NCI-H187 treated with DMSO at 0.1 percent for 48 hours (cell line): Measurements from ENCODE around the gene ZNF277.

ENCODE experiments used
- DNase-seq: peaks from one replicate; lab custom pipeline; 2025; lab: John Stamatoyannopoulos, UW

ZNF277 gene

GRCh38 chr7:112185005-112185834, 21.3 kb upstream of the ZNF277 start:
- DNase-seq, result no peak

GRCh38 chr7:112186300-112186699, 20.2 kb upstream of the ZNF277 start:
- DNase-seq, result no peak

GRCh38 chr7:112188257-112188656, 18.2 kb upstream of the ZNF277 start:
- DNase-seq, result no peak

DNA sequence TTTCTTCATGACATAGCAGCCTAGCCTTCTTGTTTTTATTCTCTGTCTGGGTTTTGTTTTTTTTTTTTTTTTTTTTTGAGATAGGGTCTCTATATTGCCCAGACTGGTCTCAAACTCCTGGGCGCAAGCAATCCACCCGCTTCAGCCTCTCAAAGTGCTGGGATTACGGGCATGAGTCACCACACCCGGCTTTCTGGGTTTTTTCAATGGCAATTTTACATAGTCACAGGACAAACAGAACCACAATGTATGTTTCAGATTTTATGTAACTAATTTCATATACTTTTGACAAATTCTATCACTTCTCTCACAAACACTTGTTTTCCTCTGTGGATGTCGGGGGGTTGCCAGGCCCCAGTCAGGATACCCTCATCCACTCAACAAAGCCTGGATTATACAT, 16.8 kb upstream of the ZNF277 start:
- DNase-seq, result no peak

DNA sequence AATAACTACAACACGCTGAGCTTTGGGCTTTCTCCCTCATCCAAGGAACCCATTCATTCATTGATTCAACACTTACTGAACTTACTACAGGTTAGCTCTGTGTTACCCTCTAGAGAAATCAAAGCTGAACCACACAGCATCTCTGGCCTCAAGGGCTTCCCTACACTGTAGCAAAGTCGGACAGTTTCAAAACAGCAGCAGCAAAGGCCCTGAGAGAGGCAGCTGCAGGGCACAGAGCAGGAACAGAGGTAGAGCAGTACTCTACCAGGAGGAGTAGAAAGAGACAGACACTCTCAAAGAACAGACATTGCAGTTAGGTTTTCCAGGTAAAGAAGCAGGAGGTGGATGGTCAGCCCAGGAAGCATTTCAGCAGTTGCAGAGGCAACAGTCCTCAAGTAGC, 16.4 kb upstream of the ZNF277 start:
- no peak for DNase-seq

- DNase-seq, result no peak
These were observed 14.0 kb upstream of the ZNF277 start for GRCh38 chr7:112192236-112193154.

- no peak for DNase-seq
These were observed 12.5 kb upstream of the ZNF277 start for GRCh38 chr7:112193915-112194502.

DNA sequence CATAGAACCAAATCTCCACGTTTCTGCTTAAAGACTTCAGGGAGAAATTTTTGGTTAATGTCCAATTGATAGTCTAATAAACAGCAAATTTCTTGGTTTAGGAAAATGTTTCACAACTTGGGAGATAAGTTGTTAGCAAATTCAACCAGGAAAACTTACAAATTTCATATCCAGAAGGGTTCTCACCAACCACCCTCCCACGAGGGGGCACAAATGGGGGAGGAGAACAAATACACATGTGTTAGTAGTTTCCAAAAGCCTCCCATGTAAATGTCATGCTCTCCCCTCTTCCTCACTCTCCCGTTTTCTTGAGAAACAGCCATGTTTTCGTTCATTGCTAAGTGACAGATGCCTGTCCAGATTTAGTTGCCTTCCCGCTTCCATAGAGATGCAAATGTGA, 10.8 kb upstream of the ZNF277 start:
- no peak for DNase-seq

- no peak for DNase-seq
These were observed 9.2 kb upstream of the ZNF277 start for GRCh38 chr7:112197322-112197721.

DNA sequence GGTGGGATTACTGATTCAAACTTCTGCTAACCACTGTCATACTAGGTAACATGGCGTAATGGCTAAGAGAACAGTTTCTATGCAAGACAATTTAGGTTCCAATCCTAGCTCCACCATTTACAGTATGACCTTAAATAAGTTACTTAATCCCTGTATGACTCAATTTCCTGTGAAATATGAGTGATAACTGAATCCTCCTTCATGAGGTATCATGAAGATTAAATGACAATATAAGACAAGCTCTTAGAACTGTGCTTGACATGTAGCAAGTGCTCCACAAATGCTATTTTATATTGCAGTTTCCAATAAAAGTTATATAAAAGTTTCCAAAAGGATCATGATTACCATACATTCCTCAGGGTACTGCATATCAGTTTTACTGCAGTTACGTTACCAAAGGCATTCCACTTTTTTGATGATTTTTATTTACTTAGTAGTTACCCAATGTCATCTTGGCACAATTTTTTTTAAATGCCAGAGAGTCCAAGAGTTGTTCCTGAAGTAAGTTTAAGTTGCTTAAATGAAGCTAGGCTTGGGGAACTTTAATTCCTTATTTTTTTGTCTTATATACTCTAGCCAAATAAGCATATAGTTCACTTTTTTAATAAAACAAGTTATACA, 7.3 kb upstream of the ZNF277 start:
- no peak for DNase-seq

- DNase-seq, result no peak
These were observed 6.8 kb upstream of the ZNF277 start for GRCh38 chr7:112199672-112200071.

DNA sequence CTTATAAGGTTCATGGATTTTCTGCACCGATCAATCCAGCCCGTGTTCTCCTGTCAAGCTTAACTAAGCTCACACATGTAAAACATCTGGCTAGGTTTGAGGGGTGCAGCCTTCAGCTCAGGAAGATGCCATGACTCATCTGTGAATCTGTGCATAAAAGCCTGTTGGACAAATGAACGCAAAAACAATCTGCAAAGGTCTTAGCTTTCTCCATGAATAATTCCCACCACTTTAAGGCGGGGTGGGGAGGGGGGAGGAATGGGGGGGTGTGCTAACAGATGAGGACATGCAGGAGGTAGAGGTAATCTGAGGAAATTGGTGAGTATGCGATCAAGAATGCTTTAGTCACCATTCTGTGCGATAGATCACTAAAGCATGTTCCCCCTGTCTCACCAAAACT, 5.1 kb upstream of the ZNF277 start:
- DNase-seq, result no peak

GRCh38 chr7:112201839-112202238, 4.7 kb upstream of the ZNF277 start:
- DNase-seq, result no peak

DNA sequence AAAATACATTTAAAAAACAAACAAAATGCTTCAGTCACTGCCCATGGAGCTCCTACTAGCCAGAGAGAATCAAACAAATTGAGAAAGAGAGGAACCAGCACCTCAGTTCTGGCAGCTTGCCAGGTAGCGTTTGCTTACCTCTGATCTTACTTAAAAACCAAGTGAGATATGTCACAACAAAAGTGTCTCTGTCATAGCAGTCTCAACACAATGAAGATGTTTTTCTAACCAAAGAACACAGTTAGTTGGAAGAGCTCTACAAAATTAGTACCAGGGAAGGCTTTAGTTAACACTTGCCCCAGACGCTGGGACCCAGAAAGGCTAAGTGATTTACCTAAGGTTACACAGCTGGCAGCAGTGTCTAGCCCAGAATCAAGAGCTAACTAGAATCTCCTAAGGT, 3.7 kb upstream of the ZNF277 start:
- no peak for DNase-seq

DNA sequence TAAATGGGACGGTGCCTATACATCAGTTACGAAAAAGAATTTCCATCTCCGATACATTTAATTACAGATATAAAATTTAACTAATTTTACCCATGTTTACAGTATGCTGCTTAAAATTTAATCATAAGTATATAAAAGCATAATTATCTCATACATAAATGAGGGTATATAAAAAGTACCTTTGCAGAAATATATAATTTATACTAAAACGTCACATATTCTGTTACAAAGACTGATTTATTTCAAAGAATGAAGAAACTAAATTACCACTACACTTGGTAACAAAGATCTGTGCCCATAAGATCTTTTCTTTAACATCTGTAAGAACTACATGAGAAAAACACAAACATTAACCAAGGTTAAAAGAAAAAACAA, 3.1 kb upstream of the ZNF277 start:
- no peak for DNase-seq

- DNase-seq, result no peak
These were observed 1.8 kb upstream of the ZNF277 start for GRCh38 chr7:112204499-112205342.

- DNase-seq, result no peak
These were observed 905 bp upstream of the ZNF277 start for GRCh38 chr7:112205343-112206237.

DNA sequence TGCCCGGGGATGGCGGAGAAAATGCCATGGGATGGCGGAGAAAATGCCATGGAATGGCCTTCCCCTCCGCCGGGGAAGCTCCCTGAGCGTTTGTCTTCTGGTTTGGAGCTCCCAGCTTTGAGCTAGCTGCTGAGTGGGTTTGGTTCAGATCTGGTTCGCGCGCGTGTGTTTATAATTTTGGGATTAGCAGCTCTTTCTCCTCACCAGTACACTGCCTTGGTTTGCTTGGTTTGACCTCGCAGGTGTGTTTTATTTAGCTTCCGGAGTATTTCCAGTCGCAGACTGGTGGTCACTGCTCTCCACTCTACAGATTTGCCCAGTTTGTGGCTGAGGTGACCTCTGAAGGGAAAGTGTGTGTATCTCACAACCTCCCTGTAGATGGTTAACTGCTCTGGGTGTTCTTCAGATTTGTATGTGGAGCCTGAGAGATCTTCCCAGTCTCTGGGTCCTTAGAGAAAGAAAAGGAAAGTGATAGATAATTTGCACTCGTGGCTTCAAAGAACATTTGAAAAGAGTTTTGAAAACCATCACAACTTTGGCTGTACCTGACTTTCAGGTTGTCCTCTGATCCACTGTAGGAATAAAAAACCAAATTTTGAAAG, 597 bp downstream of the ZNF277 start:
- DNase-seq, result no peak

GRCh38 chr7:112207765-112208164, 1.3 kb downstream of the ZNF277 start:
- no peak for DNase-seq

DNA sequence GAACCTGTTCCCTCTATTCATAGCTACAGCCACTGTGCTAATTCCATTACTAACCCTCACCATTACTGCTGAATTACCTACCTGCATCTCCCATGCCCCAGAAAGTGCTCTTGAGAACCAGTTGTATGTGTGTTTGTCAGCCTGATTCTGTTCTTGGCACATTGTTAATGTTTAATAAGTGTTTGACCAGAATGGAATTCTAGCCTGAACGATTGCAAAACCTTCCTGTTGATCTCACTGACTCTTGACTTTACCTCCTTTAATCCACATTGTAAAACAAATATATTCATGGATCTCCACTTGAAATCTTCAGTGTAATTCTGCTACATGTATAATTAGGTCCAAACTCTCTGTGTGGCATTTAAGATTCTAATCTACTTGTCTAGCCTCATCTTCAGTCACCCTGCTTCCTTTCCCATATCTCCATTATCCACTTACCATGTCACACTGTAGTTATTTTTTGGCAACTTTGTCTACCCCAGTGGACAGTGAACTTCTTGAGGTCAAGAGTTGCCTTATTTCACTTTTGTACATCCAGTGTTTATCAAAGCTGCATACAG, 4.9 kb downstream of the ZNF277 start:
- no peak for DNase-seq
